Epithelial cell of proximal tubule (primary cell): Measurements from ENCODE around the gene ZNF536. TPM values are rescaled to one million over a fixed set of nuclear protein-coding genes. Genes with fewer than 3 reads are reported as not detected.

Experiments used
- DNase-seq: peaks from one replicate; pipeline ENCODE4 v3.0.0-alpha.2; 2011; ENCODE audit warnings: low read depth
- H3K4me3 ChIP-seq: 2 replicates; pipeline ENCODE4 v1.5.1; 2011; ENCODE audit warnings: low read depth, mild to moderate bottlenecking, low read length
- total RNA-seq: library from RNA; depleted of rRNA; stranded (reverse); fragments of >200 nt; gene quantifications from 2 replicates; pipeline ENCODE4 v1.2.3, GENCODE V29; 2015
- TF ChIP-seq, protein P1 (sequence below): conservative IDR thresholded peaks from 2 replicates; pipeline ENCODE4 v1.5.1; 2012; ENCODE audit warnings: low read depth, mild to moderate bottlenecking, low read length

Gene ZNF536
- total RNA-seq, 1 donor from 2014 or later, result not detected

DNA sequence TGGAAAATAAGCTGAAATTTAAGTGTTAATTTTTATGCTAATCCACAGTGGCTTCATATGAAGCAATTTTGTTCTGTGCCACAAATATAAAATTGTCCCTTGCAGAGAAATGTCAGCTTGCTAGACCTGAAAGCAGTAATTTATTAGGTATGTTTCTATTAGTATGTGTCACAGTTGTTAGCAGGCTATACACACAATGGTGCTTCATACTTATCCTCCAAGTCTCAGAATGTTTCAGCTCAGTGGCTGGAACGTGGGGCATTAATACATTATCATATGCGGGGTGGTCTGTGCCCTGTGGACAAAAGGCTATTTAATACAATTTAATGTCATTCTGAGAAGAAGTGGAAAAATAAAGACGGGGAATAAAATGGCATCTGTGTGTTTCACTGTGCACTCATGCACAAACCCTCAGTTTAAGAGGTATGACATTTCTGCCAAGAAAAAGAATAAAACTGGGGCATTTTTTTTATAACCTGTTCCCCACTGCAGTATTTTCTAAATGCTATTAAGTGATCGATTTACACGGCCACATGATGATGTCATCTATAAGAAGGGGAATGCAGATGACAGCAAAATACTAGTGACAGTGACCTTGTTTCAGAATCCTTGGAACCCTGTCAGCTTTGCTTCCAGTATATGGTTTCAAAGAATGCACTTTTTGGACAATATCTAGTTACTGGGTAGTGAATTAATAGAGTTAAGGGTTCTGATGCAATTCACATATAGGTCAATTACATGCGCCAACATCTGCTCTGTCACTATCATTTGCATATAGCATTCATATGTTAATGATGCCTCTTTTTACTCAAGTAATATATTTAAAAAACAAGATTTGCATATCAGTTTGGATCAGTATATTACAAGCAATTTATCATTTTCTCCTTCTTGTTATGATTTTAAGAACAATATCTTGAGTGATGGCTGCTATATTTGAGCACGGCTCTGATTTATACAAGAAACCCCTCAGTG lies 21.2 kb upstream of the ZNF536 start:
- TF ChIP-seq, protein P1, sequence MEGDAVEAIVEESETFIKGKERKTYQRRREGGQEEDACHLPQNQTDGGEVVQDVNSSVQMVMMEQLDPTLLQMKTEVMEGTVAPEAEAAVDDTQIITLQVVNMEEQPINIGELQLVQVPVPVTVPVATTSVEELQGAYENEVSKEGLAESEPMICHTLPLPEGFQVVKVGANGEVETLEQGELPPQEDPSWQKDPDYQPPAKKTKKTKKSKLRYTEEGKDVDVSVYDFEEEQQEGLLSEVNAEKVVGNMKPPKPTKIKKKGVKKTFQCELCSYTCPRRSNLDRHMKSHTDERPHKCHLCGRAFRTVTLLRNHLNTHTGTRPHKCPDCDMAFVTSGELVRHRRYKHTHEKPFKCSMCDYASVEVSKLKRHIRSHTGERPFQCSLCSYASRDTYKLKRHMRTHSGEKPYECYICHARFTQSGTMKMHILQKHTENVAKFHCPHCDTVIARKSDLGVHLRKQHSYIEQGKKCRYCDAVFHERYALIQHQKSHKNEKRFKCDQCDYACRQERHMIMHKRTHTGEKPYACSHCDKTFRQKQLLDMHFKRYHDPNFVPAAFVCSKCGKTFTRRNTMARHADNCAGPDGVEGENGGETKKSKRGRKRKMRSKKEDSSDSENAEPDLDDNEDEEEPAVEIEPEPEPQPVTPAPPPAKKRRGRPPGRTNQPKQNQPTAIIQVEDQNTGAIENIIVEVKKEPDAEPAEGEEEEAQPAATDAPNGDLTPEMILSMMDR, result no peak
- DNase-seq, result no peak
- no peak overlapping the region for H3K4me3 ChIP-seq

GRCh38 chr19:30351774-30352173 lies 20.4 kb upstream of the ZNF536 start:
- TF ChIP-seq, protein P1, result no peak
- no peak overlapping the region for H3K4me3 ChIP-seq
- no peak for DNase-seq

GRCh38 chr19:30353394-30353945 lies 18.7 kb upstream of the ZNF536 start:
- DNase-seq, result no peak
- H3K4me3 ChIP-seq, result no peak overlapping the region

GRCh38 chr19:30355586-30355985 lies 16.6 kb upstream of the ZNF536 start:
- H3K4me3 ChIP-seq, result no peak overlapping the region
- DNase-seq, result no peak
- TF ChIP-seq, protein P1, result no peak

More at GRCh38 chr19:30353394-30353945, 18.7 kb upstream of the ZNF536 start:
- TF ChIP-seq, protein P1, result no peak

- no peak for DNase-seq
- no peak overlapping the region for H3K4me3 ChIP-seq
- TF ChIP-seq, protein P1, result no peak
Observed at GRCh38 chr19:30356951-30357579, 15.1 kb upstream of the ZNF536 start.

DNA sequence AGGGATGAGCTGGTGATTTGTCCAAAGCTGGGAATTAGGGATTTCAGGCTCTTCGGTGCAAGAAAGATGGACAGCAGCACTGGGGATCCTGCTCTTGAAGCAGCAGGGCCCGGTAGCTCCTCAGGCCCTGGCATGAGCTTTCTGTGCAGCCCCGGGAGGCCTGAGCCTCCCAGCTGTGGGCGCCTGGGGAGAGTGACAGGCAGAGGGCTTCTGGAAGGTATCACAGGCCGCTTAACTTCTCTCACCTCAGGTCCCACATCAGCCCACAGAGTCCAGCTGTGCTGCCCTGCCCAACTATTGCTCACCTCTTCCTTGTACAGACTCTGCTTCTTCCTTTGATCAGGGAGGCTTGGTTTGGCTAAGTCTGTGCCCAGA lies 14.6 kb upstream of the ZNF536 start:
- H3K4me3 ChIP-seq, result no peak overlapping the region
- TF ChIP-seq, protein P1, result no peak
- no peak for DNase-seq
